ENCODE measurements around the gene NIPAL1. TPM values are rescaled to one million over a fixed set of nuclear protein-coding genes. Genes with fewer than 3 reads are reported as not detected.

The NIPAL1 gene
- total RNA-seq, 1 donor from 2014 or later: 6.6 TPM

GRCh38 chr4:48078425-48078824, 61.9 kb downstream of the NIPAL1 start:
- H3K36me3 ChIP-seq (ENCODE audit: control insufficient read depth, insufficient read depth, low read length): no peaks in the 10 kb centered on the region
- FAIRE-seq (no peak), DNase-seq (ENCODE audit: low read depth) (no peak)
- no peak for TF ChIP-seq CTCF (IDR thresholded peaks at IDR 0.05; ENCODE audit: insufficient read depth, low read length, severe bottlenecking)
- no peak overlapping the region for H3K4me3 ChIP-seq (ENCODE audit: low read depth, low read length)
- no peaks in the 10 kb centered on the region for H3K27me3 ChIP-seq (ENCODE audit: control insufficient read depth, insufficient read depth, low read length)

- FAIRE-seq (no peak), DNase-seq (ENCODE audit: low read depth) (no peak)
- Histone ChIP-seq H3K4me3 (ENCODE audit: low read depth, low read length) (no peak overlapping the region), H3K36me3 (ENCODE audit: control insufficient read depth, insufficient read depth, low read length) (no peaks in the 10 kb centered on the region), H3K27me3 (ENCODE audit: control insufficient read depth, insufficient read depth, low read length) (no peaks in the 10 kb centered on the region)
- TF ChIP-seq CTCF (IDR thresholded peaks at IDR 0.05; ENCODE audit: insufficient read depth, low read length, severe bottlenecking): no peak
Observed at GRCh38 chr4:48078862-48079655, 62.5 kb downstream of the NIPAL1 start.

DNA sequence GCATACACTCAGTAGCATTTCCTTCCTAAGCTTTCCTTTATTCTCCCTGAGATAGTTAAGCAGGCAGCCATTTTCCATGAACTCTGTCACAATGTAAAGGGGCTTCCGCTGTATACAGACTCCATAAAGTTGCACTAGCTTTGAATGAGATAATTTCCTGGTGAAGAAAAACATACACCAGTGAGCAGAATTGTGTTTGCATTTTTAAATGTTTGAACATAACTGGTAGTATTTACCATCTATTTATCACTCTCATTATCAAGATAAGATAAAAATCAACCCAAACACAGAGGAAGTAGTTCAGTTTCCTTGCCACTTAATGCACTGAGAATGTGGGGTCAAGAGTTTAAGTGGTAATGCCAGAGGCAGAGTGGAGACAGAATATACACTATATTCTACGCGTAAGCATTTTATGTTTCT, 63.4 kb downstream of the NIPAL1 start:
- Histone ChIP-seq H3K36me3 (ENCODE audit: control insufficient read depth, insufficient read depth, low read length) (no peaks in the 10 kb centered on the region), H3K4me3 (ENCODE audit: low read depth, low read length) (no peak overlapping the region), H3K27me3 (ENCODE audit: control insufficient read depth, insufficient read depth, low read length) (no peaks in the 10 kb centered on the region)
- no peak for FAIRE-seq
- DNase-seq (ENCODE audit: low read depth): peak; percentile 59
- TF ChIP-seq CTCF (IDR thresholded peaks at IDR 0.05; ENCODE audit: insufficient read depth, low read length, severe bottlenecking): no peak

GRCh38 chr4:48081196-48081595, 64.6 kb downstream of the NIPAL1 start:
- DNase-seq (ENCODE audit: low read depth) (no peak), FAIRE-seq (no peak)
- no peaks in the 10 kb centered on the region for H3K27me3 ChIP-seq (ENCODE audit: control insufficient read depth, insufficient read depth, low read length)
- no peak for TF ChIP-seq CTCF (IDR thresholded peaks at IDR 0.05; ENCODE audit: insufficient read depth, low read length, severe bottlenecking)
- H3K36me3 ChIP-seq (ENCODE audit: control insufficient read depth, insufficient read depth, low read length): no peaks in the 10 kb centered on the region
- H3K4me3 ChIP-seq (ENCODE audit: low read depth, low read length): no peak overlapping the region

DNA sequence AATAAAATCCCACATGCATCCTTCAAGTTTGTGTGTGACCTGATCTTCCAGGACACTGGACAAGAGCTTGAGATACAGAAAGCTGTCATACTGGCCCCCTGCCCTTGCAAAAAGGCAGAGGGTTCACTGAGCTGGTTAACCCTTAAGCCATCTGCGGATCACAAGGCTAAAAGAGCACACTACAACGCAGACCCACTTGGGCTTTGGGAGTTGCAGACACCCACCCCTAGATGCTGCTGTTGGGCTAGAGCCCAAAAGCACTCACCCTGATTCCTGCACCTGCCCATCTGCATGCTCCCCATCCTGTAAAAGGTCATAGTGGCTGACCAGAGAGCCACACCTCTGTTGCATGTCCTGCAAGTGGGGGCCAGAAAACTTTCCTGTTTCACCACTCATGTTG, 66.4 kb downstream of the NIPAL1 start:
- DNase-seq (ENCODE audit: low read depth): no peak
- Histone ChIP-seq H3K36me3 (ENCODE audit: control insufficient read depth, insufficient read depth, low read length) (no peaks in the 10 kb centered on the region), H3K4me3 (ENCODE audit: low read depth, low read length) (no peak overlapping the region), H3K27me3 (ENCODE audit: control insufficient read depth, insufficient read depth, low read length) (no peaks in the 10 kb centered on the region)
- TF ChIP-seq CTCF (IDR thresholded peaks at IDR 0.05; ENCODE audit: insufficient read depth, low read length, severe bottlenecking): no peak
- no peak for FAIRE-seq
